HG02938 (cell line): ENCODE data around the gene SCN1B.
"Not testable (repeated sequence)": the region's sequence is repeated elsewhere in the genome, so short reads cannot be mapped to it uniquely, and the experiment has no call there.

ENCODE experiments used
- ATAC-seq: cut with Tn5 transposase; IDR thresholded peaks from one replicate; pipeline ENCODE4 v1.9.1; 2021; ENCODE audit warnings: mild to moderate bottlenecking, moderate library complexity; ENCODE audit not compliant: unreplicated experiment

The SCN1B gene

DNA sequence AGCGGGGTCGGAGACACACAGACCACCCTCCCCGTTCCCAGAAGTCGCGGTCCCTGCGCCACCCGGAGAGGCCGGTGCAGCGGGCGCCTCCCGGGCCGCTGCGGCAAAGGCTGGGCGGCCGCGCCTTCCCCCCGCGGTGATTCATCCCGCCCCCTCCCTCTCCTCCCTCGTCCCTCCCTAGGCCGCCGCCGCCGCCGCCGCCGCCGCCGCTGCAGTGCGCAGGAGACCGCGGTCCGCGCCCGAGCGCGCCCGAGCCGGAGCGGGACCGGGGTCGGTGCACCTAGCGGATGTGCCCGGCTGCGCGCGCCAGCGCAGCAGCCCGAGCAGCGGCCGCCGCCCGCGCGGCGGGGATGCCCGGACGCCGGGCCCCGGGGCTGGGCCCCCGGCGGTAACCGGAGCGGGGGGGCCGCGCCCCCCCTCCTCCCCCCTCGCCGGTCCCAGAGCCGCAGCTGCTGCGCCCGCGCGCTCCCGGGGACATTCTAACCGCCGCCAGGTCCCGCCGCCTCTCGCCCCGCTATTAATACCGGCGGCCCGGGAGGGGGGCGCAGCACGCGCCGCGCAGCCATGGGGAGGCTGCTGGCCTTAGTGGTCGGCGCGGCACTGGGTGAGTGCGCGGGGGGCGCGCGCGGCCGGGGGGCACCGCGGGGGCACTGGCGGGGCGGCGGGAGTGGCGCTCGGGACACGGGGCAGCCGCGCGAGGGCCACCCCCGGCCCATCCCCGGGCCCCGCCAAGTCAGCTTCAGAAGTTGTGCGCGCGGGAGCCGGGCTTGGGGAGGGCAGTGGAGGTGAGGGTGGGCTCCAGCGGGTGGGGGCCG is at the start of gene SCN1B:
Gene SCN1B (plus strand): TSS at position 214 of the 815 bp plus-strand sequence. CDS start 351 bp downstream, at position 565.
- ATAC-seq: no peak

DNA sequence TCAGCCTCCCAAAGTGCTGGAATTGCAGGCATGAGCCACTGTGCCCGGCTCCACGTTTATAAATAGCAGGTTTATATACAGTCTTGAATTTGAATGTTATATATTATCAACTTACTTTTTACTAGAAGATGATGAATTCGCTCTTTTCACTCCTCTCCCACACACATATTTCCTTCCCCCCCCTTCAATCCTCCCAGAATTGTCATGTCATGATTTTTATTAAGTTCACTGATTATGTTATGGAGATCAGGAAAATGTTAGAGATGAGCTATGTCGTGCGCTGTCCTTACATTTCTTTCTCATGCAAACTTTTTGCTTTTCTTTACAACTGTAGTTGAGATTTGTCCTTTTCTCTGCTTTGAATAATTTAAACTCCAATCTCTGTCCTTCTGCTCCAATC is 48.0 kb upstream of the SCN1B start:
- no peak for ATAC-seq

DNA sequence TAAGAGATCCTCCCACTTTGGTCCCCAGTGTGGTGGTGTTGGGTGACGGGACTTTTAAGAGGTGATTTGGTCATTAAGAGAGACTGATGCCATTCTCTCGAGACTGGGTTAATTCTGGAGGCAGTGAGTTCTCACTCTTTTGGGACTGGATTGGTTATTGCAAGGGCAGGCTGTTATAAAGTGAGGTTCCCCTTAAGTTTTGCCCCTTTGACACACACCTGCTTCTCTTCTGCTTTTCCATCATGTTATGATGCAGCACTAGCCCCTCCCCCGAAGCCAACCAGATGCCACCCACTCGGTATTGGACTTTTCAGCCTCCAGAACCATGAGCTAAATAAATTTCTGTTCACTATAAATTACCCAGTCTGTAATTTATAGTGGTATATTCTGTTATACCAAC is 46.5 kb upstream of the SCN1B start:
- ATAC-seq: no peak

DNA sequence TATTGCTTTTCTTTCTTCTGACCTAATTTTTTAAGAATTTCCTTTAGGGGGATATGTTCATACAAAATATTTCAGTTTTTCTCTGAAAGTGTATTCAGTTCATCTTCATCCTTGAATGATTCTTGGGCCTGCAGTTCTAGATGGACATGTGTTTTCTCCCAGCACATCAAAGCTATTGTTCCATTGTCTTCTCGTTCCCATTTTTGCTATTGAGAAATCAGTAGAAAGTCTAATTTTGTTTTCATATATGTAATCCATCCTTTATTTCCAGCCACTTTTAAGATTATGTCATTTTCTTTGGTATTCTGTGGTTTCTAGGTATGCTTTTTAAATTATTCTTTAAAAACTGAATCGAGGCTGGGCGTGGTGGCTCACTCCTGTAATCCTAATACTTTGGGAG is 46.0 kb upstream of the SCN1B start:
- no peak for ATAC-seq

DNA sequence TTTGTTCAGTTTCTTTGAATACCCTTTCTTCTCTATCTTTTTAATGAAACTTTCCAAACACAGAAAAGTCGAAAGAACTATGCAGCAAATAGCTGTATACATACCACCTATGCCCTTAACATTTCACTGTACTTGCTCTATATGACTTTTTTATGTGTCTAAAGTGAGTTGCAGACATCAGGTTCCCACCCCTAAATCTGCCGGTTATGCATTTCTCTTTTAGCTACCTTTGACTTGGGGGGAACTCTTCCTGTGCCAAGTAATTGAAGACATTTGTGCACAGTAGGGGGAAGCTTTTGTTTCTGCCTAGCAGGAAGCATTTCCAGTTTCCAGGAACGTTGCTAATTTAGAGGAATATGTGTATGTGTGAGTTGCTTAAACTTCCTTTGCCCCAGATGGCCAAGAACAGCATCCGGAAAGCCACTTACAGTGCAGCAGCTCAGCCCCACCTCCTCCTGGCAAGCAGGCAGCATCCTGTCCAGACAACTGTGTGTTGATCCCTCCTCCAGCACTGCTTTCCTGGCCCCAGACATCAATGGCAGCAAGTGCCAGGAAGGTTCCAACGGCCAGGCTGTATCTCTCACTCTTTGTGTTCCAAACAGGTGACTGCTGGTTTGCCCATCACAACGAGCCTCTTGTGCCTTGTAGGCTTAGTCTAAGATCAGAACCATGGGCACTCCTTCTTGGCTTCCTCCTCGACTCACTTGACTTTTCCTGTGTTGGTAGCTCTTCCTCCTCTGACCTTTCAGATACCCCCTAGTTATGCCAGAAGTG is 44.8 kb upstream of the SCN1B start:
- no peak for ATAC-seq

DNA sequence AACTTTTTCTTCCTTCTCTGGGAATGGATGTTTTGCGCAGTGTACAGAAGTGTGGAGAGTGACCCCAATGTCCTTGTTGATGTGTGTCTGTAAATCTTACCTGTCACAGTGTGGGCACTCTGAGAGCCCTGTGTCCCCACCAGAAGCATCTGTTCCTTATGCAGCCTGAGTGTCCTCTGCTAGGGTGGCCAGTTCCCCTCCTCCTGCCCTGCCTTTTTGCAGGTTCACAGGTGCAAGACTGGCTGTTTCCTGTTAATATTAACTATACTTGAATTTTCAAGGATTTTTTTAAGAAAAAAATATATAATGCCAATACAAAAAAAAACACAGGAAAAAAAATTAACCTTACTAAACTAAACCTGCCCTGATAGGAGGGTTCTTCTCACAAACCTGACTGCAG is 42.2 kb upstream of the SCN1B start:
- no peak for ATAC-seq

DNA sequence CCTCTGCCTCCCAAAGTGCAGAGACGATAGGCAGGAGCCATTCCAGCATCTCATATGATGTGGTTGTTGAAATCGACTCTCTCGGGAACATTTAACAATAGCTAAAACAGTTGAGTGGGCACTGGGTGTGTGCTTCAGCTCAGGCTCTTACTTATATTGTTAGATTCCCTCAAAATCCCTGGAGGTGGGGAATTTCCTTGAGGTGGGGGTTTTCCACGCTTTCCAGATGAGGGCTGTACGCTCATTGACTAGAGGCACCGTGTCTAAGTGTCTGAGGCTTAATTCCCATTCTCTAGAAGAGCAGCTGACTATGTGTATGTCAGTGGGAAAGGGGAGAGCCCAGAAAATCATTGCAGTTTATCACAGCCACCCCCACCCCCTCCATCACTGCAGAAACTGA is 41.0 kb upstream of the SCN1B start:
- no peak for ATAC-seq

DNA sequence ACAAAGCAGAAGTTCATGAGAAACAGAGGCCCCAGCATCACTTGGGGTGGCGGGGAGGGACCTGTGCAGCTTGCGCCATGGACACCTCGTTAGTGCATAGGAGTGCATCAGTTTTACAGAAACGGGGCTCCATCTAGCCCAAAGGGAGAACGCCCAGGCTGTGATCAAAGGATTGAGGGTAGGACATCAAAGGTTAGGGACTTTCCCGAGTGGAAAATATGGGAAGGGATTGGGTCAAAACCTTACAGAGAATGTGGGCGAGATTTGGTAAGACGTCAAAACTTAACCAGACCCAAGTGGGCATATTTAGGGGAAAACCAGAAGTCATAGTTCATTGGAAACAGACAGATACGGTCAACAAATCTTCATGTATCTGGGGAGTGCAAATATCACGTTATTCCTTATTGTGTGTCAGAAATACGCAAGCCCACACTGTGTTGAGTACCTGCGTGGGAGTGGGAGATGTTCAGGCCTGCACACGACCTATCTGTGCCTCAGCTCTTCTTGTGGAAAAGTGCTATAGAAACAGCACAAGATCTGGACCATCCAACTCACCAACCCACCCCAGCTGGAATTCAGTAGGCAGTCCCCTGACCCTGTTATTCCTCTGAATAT is 39.6 kb upstream of the SCN1B start:
- no peak for ATAC-seq

DNA sequence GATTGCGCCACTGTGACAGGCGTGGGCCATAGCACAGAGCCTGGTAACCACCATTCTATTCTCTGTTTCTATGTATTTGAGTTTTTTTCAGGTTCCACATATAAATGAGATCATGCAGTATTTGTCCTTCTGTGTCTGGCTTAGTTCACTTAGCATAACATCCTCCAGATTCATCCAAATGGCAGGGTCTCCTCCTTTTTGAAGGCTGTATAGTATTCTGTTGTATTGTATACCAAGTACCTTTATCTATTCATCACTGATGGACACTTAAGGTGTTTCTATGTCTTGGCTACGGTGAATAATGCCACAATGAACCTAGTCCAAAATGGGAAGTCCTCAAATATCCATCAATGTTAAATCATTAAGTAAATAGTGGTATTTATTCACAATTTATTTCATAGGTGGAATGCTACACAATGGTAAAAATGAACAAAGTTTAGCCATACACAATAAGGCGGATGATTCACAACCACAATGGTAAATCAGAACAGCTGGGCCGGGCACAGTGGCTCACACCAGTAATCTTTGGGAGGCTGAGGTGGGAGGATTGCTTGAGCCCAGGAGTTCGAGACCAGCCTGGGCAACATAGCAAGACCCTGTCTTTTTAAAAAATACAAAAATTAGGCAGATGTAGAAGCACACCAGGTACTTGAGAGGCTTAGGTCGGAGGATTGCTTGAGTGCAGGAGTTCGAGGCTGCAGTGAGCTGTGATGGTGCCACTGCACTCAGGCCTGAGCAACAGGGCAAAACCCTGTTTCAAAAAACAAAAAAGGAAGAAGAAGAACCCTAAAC is 38.5 kb upstream of the SCN1B start:
- no peak for ATAC-seq

DNA sequence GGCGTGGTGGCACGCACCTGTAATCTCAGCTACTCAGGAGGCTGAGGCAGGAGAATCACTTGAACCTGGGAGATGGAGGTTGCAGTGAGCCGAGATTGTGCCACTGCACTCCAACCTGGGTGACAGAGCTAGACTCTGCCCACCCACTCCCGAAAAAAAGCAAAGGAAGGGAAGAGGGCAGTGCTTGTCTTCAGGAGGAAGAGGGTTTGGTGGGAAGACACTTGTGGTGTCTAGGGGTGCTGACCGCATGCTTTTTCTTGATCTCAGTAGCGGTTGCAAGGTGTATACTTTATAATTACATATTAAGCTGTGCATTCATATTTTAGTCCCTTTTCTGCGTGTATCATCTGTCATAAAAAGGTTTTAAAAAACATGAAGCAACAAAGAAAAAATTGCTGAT is 37.7 kb upstream of the SCN1B start:
- not testable (repeated sequence) for ATAC-seq

DNA sequence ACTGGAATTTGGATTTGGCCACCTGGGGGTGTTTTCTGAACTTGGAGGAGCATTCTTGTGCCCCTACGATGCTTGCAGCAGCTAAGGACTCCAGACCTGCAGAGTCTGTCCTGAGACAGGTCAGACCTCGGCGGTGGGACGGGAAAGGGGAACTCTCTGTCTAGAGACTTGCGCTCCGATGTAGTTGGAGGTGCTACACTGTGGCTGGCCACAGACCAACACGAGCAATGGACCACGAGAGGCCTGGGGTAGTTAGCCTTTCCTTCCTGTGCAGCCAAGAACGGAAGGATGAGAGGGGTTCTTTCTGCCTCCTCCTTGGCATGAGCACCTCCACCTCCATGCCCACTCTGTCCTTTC is 36.0 kb upstream of the SCN1B start:
- ATAC-seq: no peak

DNA sequence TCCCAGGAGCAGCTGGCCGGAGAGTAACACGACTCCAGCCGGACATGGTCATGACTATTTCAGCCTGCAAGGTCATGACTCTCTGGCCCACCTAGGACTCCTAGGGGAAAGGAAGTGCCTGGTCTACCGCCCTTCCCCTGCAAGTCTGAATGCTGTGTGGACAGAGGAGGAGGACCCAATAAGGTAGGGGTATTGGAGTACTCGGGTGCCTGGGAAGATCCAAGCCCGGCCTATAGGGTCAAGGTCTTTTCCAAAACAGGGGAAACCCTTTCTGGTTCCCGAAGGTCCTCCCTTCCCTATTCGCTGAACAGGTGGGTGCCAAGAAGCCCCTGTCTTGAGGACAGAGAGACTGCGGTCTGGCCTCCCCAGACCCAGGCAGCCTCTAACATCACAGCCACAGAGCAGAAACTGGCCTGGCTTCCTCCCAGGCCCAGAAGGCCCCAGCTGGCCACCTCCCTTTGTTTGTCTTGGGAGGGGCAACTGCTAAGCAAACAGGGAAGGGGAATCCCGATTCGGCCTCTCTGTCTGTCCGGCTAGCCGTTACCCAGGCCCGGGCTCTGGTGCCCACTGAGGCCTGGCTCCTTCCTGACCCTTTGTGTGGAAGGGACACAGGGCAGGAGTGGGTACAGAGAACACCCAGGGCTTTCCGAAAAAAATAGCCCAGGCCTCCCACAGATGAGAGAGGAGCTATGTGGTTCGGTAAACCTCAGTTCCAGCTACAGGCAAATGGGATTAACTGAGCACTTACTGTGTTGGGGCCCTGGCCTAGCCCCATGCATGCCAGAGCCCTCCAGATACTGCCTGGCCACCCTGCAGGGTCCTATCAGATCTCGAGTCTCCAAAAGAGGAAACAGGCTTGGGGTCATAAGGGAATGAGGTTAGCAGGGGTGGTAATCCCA is 35.4 kb upstream of the SCN1B start:
- ATAC-seq: no peak

DNA sequence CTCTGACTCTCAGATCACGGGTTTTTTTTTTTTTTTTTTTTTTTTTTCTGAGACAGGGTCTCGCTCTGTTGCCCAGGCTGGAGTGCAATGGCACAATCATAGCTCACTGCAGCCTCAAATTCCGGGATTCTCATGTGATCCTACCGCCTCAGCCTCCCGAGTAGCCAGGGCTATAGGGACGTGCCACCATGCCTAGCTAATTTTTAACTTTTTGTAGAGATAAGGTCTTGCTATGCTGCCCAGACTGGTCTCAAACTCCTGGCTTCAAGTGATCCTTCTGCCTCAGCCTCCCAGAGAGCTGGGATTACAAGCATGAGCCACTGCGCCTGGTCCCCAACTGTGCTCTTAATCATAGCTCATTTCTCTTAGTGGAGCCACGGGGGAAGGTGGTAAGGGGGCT is 34.7 kb upstream of the SCN1B start:
- no peak for ATAC-seq

DNA sequence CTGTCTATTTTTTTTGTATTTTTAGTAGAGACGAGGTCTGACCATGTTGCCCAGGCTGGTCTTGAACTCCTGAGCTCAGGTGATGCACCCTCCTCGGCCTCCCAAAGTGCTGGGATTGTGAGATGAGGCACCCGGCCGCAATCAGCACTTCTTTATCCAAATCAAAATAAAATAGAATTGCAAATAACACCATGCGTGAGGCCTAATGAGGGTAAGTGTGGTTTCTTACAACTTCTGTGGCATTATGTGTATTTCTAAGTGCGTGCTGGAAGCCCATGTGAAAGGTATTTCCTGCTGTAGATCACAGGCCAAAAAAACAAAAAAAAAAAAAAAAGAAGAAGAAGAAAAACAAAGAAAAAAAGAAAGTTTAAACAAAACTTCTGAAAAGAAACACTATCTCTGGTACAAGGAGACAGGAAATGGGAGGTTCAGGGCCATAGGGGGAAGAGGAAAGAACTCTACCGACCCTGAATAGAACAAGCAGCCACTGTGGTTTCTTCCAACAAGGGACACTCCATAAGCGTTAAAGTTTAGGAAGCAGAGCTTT is 33.1 kb upstream of the SCN1B start:
- ATAC-seq: no peak

DNA sequence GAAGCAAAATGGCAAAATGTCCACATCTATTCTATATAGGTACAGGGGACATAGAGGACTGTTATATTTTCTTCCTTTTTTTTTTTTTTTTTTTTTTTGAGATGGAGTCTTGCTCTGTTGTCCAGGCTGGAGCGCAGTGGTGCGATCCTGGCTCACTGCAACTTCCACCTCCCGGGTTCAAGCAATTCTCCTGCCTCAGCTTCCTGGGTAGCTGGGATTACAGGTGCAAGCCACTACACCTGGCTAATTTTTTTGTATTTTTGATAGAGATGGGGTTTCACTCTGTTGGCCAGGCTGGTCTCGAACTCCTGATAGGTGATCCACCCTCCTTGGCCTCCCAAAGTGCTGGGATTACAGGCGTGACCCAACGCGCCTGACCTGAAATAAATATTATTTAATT is 32.0 kb upstream of the SCN1B start:
- ATAC-seq: not testable (repeated sequence)

DNA sequence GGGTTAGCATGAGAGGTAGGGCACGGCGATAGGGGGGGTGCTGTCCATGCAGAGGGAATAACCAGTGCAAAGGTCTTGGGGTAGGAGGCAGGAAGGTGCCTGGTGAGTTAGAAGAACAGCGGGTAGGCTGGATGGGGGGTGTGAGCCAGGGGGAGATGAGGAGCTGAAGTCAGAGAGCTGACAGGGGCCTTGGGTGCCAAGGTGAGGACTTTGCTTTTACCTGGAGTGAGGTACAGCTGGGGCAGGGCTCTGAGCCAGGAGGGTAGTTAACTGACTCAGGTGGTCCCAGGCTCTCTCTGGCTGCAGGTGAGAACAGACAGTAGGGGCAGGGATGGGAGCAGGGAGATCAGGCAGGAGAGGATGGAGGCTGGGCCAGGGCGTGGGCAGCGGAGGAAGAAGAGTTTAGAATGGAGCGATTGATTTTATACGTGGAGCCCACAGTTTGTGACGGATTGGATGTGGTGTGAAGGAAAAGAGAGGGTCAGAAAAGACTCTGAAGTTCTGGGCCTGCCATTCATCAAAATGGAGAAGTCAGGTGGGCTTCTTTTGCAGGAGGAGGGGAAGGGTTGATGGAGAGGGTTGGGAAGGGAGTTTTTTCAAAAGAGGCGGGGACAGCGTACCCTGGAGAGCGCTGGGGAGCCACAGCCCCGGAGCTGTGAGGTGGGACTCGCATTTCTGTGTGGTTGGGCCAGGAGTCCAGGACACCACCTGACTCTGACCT is 31.3 kb upstream of the SCN1B start:
- no peak for ATAC-seq

DNA sequence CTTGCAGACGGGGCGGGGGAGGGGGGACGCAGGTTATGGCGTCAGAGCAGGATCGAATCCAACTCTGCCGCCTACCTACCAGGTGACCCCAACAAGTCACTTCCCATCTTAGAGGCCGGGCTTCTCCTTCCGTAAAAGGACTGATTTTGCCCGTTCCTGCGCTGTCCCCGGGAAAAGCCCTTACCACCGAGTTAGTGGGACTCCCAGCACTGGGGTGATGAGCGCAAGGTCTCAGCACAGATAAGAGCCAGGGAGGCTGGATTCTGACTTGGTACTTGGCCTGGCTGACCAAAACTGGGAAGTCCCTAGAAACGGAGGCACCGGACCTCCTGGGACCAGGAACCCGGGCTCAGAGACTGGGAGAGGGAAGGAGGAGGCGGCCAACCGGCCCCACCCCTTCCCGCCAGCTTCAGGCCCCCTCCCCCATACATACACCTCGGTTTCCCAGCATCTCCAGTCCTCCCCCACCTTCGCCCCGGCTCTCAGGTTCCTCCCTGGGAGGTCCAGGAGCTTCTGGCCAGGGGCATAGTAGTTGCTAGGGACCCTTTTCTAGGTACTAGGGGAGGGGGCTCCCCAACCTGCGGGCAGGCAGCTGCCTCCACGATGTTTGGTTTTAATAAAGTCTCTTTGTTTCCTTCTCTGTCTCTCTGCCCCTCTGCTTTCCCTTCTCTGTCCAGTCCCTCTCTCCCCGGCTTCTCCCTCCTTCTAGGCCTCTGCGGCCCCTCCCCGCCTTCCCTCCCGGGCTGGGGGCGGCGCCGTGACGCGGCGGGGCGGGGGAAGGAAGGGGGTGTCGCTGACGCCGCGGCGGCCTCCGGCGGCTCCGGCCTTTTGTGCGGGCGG is 30.6 kb upstream of the SCN1B start, which contains the start of gene GRAMD1A:
Gene GRAMD1A (plus strand): TSS at position 826 of the 840 bp plus-strand sequence. CDS start 156 bp downstream, outside the sequence.
- ATAC-seq: no peak

DNA sequence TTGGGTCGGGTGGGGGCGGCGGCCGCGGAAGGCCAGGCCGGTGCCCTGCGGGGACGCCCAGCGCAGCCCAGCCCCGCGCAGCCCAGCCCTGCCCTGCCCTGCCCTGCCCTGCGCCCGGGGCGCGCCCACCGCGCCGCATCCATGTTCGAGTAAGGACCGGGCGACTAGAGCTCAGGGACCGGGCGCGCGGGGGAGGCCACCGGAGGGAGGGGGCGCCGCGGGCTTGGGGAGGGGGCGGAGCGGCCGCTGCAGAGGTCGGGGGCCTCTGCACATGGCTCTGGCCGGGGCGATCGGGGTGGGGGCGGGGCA is 30.0 kb upstream of the SCN1B start:
- no peak for ATAC-seq
